Measurements from ENCODE around the gene FIGNL1.

GRCh38 chr7:50406935-50407334 lies 43.2 kb downstream of the FIGNL1 start:
- TF ChIP-seq POLR2AphosphoS5 (IDR thresholded peaks at IDR 0.05; ENCODE audit: low read depth, low read length) (no peak), POLR2A (IDR thresholded peaks at IDR 0.05; ENCODE audit: low read depth, low read length) (no peak), TAF1 (IDR thresholded peaks at IDR 0.05; ENCODE audit: low read depth, low read length) (no peak)
